ENCODE data around the gene NCOA3. TPM values are rescaled to one million over a fixed set of nuclear protein-coding genes. Genes with fewer than 3 reads are reported as not detected.

The NCOA3 gene
- total RNA-seq, 1 experiment from 2014 or later: 23.3 TPM

- no peak overlapping the region for H2AFZ ChIP-seq (ENCODE audit: low read length)
- no peak overlapping the region for H3K23ac ChIP-seq (ENCODE audit: insufficient read length, low read depth, low read length)
- H4K8ac ChIP-seq (replicated peaks; ENCODE audit: insufficient read length, low read depth, low read length): no peak overlapping the region
- H4K5ac ChIP-seq (ENCODE audit: insufficient read length, low read depth, low read length): no peak overlapping the region
- no peaks in the 10 kb centered on the region for H3K9me3 ChIP-seq (ENCODE audit: control insufficient read depth, low read depth, low read length)
- H3K79me2 ChIP-seq (ENCODE audit: insufficient read depth, low read length): no peaks in the 10 kb centered on the region
- no peak overlapping the region for H2BK20ac ChIP-seq (ENCODE audit: low read depth, low read length, poor library complexity, severe bottlenecking)
- Mint-ChIP-seq H3K27ac (no peak overlapping the region), H3K4me3 (no peak overlapping the region; a peak in 1 of 5 replicates), H3K27me3 (ENCODE audit: low read depth) (no peaks in the 10 kb centered on the region), H3K9me3 (no peaks in the 10 kb centered on the region), H3K4me1 (peaks cover 4% of the 10 kb centered on the region in 2 experiments; a peak in 2 of 4 replicates), H3K36me3 (ENCODE audit: insufficient read depth in 1 of 3, low read depth in 3 of 3) (peaks cover 7 to 26% (median 22%) of the 10 kb centered on the region in 3 experiments; a peak in 5 of 7 replicates)
- H3K4me2 ChIP-seq (ENCODE audit: insufficient read depth, insufficient read length, low read length): no peak overlapping the region
- H2AK5ac ChIP-seq (ENCODE audit: insufficient read length, low read length): no peak overlapping the region
- no peak overlapping the region for H4K91ac ChIP-seq (ENCODE audit: insufficient read length, low read depth, low read length)
- H3K9ac ChIP-seq (ENCODE audit: extremely low read depth, insufficient read length, low read length): no peak overlapping the region
- DNase-seq: no peak
- no peak overlapping the region for H2BK12ac ChIP-seq (ENCODE audit: insufficient read length, low read depth, low read length)
- H4K20me1 ChIP-seq (ENCODE audit: control insufficient read depth, insufficient read depth, insufficient read length): no peaks in the 10 kb centered on the region
- no peak overlapping the region for H2BK120ac ChIP-seq (ENCODE audit: low read depth, low read length, poor library complexity, severe bottlenecking)
- H3K4me1 ChIP-seq (ENCODE audit: insufficient read depth, low read length): no peaks in the 10 kb centered on the region
- H3K79me1 ChIP-seq (ENCODE audit: insufficient read depth, low read depth, low read length, poor library complexity, severe bottlenecking): no peaks in the 10 kb centered on the region
- H3K4ac ChIP-seq (ENCODE audit: low read depth, low read length): no peak overlapping the region
- no peak overlapping the region for H2BK15ac ChIP-seq (ENCODE audit: low read depth, low read length)
- no peak for TF ChIP-seq CTCF (conservative IDR thresholded peaks at IDR 0.05)
- H3K14ac ChIP-seq (ENCODE audit: insufficient read depth, low read length): no peak overlapping the region
- H3K56ac ChIP-seq (ENCODE audit: insufficient read length, low read depth, low read length): no peak overlapping the region
- no peaks in the 10 kb centered on the region for H3K23me2 ChIP-seq (ENCODE audit: insufficient read length, low read depth, low read length, poor library complexity, severe bottlenecking)
- WGBS (ENCODE audit: extremely low coverage, insufficient read length, low lambda C conversion rate): no CpG with 5 or more reads among the region's 9 CpGs
- no peak overlapping the region for H2BK5ac ChIP-seq (ENCODE audit: insufficient read length, low read length)
- H3K27me3 ChIP-seq (ENCODE audit: insufficient read depth, low read length): no peaks in the 10 kb centered on the region
- H3T11ph ChIP-seq (ENCODE audit: low read length): no peak overlapping the region
- no peak overlapping the region for H3K18ac ChIP-seq (ENCODE audit: insufficient read length, low read depth, low read length)
- H3K27ac ChIP-seq (ENCODE audit: insufficient read length, low read depth, low read length): no peak overlapping the region
Observed at GRCh38 chr20:47622118-47622665, 120.5 kb downstream of the NCOA3 start.

Measured in H9 (cell line).